Measurements from ENCODE around the gene CNNM2. TPM values are rescaled to one million over a fixed set of nuclear protein-coding genes. Genes with fewer than 3 reads are reported as not detected.

CNNM2 gene
- 10 to 100 TPM in 3 of 4 donors, 1 to 10 TPM in 1; 9.7 to 13.1 (median 10.0) TPM for polyA plus RNA-seq (ENCODE audit: insufficient read length in 4 of 4)

DNA sequence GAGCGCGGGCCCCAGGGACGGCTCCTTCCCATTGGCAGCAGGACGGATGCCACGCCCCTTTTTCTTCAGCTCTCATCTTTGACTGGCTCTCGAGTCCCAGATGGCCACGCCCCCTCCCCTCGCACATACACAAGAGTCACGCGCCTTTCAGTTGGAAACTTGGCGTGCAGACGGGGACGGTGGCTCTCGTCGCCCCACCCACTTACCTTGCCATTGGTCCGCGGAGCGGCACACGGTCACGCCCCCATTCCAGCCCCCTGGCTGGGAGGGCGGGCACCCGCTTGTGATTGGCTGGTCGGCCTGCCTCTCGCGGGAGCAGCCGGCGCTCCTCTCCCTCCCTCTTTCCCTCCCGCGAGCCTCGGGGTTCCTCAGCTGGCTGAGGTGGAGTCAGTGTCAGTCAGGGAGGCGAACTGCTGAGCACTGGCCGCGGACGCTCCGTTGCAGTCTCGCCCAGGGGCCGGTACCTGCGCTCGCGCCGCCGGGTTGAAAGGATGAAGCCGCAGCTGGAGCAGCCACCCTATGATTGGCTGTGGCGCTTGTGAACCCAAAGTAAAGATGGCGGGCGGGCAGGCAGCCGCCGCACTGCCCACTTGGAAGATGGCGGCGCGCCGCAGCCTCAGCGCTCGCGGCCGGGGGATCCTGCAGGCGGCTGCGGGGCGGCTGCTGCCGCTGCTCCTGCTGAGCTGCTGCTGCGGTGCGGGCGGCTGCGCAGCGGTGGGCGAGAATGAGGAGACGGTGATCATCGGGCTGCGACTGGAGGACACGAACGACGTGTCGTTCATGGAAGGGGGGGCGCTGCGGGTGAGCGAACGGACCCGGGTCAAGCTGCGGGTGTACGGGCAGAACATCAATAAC lies at the start of gene CNNM2:
Gene CNNM2 (plus strand): TSS at position 333 of the 855 bp plus-strand sequence. CDS start 187 bp downstream, at position 520.
- peak; percentile 94 to 99 (median 97) for DNase-seq (ENCODE audit: low read depth in 4 of 4, low spot score in 2 of 4)

DNA sequence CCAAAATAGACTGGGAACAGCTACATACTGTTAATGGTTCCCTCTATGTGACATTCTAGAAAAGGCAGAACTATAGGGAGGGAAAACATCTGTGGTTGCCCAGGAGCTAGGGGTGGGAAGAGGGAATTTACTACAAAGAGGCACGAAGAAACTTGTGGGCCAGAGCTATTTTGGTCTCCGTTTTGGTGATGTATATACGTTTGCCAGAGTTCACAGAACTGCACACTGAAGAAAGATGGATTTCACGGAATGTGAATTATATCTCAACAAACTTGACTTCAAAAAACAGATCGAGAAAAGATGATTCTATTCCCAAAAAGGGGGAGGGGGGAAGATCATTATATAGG lies 49.2 kb upstream of the CNNM2 start:
- DNase-seq (ENCODE audit: low read depth in 4 of 4, low spot score in 2 of 4) = peak in 1 of 4 donors; percentile 34

GRCh38 chr10:102869258-102870198 lies 48.6 kb upstream of the CNNM2 start, which contains the start of gene AS3MT:
TSS of gene AS3MT (plus strand) at chr10:102869470. CDS start at chr10:102869593, 123 bp downstream.
- DNase-seq (ENCODE audit: low read depth in 4 of 4, low spot score in 2 of 4) = peak in 3 of 4 donors; percentile 18 to 42 (median 36)

- no peak for DNase-seq (ENCODE audit: low read depth in 4 of 4, low spot score in 2 of 4)
Measured at GRCh38 chr10:102870221-102870620, 47.9 kb upstream of the CNNM2 start.

- no peak for DNase-seq (ENCODE audit: low read depth in 4 of 4, low spot score in 2 of 4)
Measured at GRCh38 chr10:102872163-102872562, 45.9 kb upstream of the CNNM2 start.

GRCh38 chr10:102876747-102877153 lies 41.3 kb upstream of the CNNM2 start:
- DNase-seq (ENCODE audit: low read depth in 4 of 4, low spot score in 2 of 4) = no peak

DNA sequence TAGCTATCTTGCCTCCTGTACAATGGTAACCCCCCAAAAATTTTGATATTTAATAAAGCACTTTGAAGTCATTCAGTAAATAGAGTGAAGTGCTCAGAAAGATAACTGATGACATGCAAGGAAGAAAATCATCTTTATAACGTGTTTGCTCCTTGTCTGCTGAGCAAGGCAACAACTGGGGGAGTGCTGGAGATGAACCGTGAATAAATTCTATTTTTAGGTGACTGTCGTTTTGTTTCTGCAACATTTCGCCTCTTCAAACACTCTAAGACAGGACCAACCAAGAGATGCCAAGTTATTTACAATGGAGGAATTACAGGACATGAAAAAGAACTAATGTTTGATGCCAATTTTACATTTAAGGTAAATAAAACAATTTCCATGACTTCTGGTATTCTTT lies 39.5 kb upstream of the CNNM2 start:
- no peak for DNase-seq (ENCODE audit: low read depth in 4 of 4, low spot score in 2 of 4)

- no peak for DNase-seq (ENCODE audit: low read depth in 4 of 4, low spot score in 2 of 4)
Measured at GRCh38 chr10:102880256-102880655, 37.8 kb upstream of the CNNM2 start.

DNA sequence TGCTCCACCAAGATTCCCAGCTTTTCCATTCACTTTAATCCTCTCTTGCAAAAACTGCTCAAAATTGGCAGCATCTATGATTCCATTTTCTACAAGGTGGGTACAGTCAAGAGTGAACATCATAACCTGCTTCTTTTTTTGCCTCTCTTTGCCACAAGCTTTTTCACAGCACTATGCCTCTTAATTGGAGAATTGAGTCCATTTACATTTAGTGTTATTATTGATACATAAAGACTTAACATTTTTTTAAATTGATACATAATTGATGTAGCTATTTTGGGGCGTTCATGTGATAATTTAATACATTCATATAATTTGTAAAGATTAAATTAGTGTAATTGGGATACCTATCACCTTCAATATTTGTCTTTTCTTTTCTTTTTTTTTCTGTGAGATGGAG lies 30.0 kb upstream of the CNNM2 start:
- no peak for DNase-seq (ENCODE audit: low read depth in 4 of 4, low spot score in 2 of 4)

DNA sequence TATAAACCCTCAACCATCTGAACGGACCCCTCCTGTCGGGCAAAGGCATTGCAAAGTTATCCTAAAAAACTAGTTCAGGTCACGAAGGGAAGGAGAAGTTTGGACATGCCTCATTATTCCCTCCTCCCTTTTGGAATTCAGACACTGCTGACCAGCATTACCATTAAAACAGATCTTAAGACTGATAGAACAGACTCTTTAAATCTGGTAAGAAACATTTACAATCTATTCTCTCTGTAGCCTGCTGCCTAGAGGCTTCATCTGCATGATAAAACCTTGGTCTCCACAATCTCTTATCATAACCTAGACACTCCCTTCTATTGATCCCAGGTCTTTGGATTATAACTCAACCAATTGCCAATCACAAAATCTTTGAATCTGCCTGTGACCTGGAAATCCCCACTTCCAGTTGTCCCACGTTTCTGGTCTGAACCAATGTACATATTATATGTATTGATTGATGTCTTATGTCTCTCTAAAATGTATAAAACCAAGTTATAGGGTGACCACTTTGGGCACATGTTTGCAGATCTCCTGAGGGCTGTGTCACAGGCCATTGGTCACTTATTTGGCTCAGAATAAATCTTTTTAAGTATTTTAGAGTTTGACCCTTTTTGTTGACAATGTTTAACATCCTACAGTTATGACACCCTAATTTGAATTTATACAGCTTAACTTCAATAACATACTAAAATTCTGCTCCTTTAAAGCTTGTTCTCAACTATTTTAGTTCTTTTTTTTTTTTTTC lies 23.5 kb upstream of the CNNM2 start:
- no peak for DNase-seq (ENCODE audit: low read depth in 4 of 4, low spot score in 2 of 4)

- no peak for DNase-seq (ENCODE audit: low read depth in 4 of 4, low spot score in 2 of 4)
Measured at GRCh38 chr10:102900006-102900405, 18.1 kb upstream of the CNNM2 start.

DNA sequence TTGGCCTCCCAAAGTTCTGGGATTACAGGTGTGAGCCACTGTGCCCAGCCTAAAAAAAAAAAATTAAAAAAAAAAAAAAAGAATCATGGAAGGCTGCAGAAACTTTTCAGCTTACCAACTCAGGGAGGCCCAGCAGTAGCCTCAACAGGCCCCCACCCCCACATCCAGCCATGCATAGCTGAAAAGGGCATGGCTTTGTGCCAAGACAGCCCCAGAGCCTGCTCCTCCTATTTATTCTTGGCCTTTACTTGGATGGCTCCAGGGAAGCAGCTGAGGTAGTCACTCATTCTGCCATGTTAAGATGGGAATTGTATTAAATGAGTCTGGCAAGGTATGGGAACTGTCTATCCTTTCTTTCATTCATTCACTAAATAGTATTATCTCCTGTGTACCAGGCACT lies 13.7 kb upstream of the CNNM2 start:
- DNase-seq (ENCODE audit: low read depth in 4 of 4, low spot score in 2 of 4) = no peak

DNA sequence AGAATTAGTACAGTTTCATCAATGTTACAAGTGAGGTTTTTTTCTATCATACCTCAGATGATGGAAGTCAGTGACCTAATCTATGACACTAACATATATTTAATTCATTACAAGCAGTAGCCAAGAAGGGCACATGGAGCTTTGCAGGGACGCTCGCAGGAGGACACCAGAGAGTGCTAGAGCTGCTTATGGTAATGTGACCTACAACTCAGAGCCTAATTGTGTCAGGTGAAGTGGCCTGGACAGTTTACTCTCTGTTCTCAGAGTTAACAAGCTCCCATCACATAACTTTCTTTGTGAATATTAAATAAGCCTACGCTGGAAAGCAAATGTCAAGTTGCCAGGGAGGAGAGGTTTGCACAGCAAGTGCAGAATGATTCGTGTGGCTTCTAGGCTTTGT lies 11.6 kb upstream of the CNNM2 start:
- no peak for DNase-seq (ENCODE audit: low read depth in 4 of 4, low spot score in 2 of 4)

DNA sequence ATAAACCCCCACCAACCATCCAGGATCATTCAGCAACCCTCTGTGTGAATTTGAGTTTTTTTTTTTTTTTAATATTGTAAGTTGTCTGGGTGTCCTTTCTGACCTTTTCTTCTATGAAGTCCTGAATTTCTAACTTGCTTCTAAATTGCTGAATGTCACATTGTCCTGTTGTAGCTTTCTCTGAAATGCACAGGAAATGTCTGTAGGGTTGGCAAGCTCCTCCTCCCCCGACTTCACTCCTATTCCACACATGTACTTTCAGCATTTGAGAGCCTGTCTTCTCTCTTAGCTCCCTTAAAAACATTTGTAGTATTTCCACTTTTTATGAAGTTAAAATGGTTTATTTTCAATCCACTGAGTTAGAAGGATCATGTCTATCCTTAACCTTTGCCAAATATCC lies 3.3 kb upstream of the CNNM2 start:
- DNase-seq (ENCODE audit: low read depth in 4 of 4, low spot score in 2 of 4) = no peak

- no peak for DNase-seq (ENCODE audit: low read depth in 4 of 4, low spot score in 2 of 4)
Measured at GRCh38 chr10:102916173-102916572, 1.9 kb upstream of the CNNM2 start.

- peak in 2 of 4 donors; percentile 49 to 57 for DNase-seq (ENCODE audit: low read depth in 4 of 4, low spot score in 2 of 4)
Measured at GRCh38 chr10:102917314-102917961, 656 bp upstream of the CNNM2 start.

DNA sequence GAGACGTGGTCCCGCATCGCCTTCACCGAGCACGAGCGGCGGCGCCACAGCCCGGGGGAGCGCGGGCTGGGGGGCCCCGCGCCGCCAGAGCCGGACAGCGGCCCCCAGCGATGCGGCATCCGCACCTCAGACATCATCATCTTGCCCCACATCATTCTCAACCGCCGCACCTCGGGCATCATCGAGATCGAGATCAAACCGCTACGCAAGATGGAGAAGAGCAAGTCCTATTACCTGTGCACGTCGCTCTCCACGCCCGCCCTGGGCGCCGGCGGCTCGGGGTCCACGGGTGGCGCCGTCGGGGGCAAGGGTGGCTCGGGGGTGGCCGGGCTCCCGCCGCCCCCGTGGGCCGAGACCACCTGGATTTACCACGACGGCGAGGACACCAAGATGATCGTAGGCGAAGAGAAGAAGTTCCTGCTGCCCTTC lies 737 bp downstream of the CNNM2 start:
- DNase-seq (ENCODE audit: low read depth in 4 of 4, low spot score in 2 of 4) = no peak

DNA sequence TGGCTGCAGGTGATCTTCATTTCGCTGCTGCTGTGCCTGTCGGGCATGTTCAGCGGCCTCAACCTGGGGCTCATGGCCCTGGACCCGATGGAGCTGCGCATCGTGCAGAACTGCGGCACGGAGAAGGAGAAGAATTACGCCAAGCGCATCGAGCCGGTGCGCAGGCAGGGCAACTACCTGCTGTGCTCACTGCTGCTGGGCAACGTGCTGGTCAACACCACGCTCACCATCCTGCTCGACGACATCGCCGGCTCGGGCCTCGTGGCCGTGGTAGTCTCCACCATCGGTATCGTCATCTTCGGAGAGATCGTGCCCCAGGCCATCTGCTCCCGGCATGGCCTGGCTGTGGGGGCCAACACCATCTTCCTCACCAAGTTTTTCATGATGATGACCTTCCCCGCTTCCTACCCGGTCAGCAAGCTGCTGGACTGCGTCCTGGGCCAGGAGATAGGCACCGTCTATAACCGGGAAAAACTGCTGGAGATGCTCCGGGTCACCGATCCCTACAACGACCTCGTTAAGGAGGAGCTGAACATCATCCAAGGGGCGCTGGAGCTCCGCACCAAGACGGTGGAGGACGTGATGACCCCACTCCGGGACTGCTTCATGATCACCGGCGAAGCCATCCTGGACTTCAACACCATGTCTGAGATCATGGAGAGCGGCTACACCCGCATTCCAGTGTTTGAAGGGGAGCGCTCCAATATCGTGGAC lies 1.3 kb downstream of the CNNM2 start:
- DNase-seq (ENCODE audit: low read depth in 4 of 4, low spot score in 2 of 4) = peak in 1 of 4 donors; percentile 21

GRCh38 chr10:102919992-102920739 lies 2.1 kb downstream of the CNNM2 start:
- DNase-seq (ENCODE audit: low read depth in 4 of 4, low spot score in 2 of 4) = no peak

Data from left renal cortex interstitium (tissue), 4 donors.